ENCODE measurements around the gene INSYN2B.
"Not testable (repeated sequence)": the region's sequence is repeated elsewhere in the genome, so short reads cannot be mapped to it uniquely, and the experiment has no call there.

INSYN2B gene

GRCh38 chr5:169848792-169849191, 131.5 kb downstream of the INSYN2B start:
- DNase-seq (ENCODE audit: low read depth) = no peak

GRCh38 chr5:169848271-169848670, 132.0 kb downstream of the INSYN2B start:
- DNase-seq (ENCODE audit: low read depth) = no peak

GRCh38 chr5:169847519-169847918, 132.8 kb downstream of the INSYN2B start:
- no peak for DNase-seq (ENCODE audit: low read depth)

GRCh38 chr5:169842699-169843098, 137.6 kb downstream of the INSYN2B start:
- no peak for DNase-seq (ENCODE audit: low read depth)

- DNase-seq (ENCODE audit: low read depth) = no peak
Measured at GRCh38 chr5:169840405-169840804, 139.9 kb downstream of the INSYN2B start.

GRCh38 chr5:169838688-169839087, 141.6 kb downstream of the INSYN2B start:
- DNase-seq (ENCODE audit: low read depth) = no peak

- no peak for DNase-seq (ENCODE audit: low read depth)
Measured at GRCh38 chr5:169837686-169838085, 142.6 kb downstream of the INSYN2B start.

GRCh38 chr5:169836835-169837536, 143.3 kb downstream of the INSYN2B start:
- no peak for DNase-seq (ENCODE audit: low read depth)

GRCh38 chr5:169834540-169834939, 145.8 kb downstream of the INSYN2B start:
- DNase-seq (ENCODE audit: low read depth) = not testable (repeated sequence)

- DNase-seq (ENCODE audit: low read depth) = not testable (repeated sequence)
Measured at GRCh38 chr5:169833681-169834292, 146.5 kb downstream of the INSYN2B start.

- no peak for DNase-seq (ENCODE audit: low read depth)
Measured at GRCh38 chr5:169832845-169833244, 147.4 kb downstream of the INSYN2B start.

GRCh38 chr5:169832304-169832703, 148.0 kb downstream of the INSYN2B start:
- no peak for DNase-seq (ENCODE audit: low read depth)

GRCh38 chr5:169831331-169831730, 149.0 kb downstream of the INSYN2B start:
- DNase-seq (ENCODE audit: low read depth) = no peak

- no peak for DNase-seq (ENCODE audit: low read depth)
Measured at GRCh38 chr5:169828385-169828784, 151.9 kb downstream of the INSYN2B start.

- DNase-seq (ENCODE audit: low read depth) = no peak
Measured at GRCh38 chr5:169827769-169828168, 152.5 kb downstream of the INSYN2B start.

- no peak for DNase-seq (ENCODE audit: low read depth)
Measured at GRCh38 chr5:169826618-169827017, 153.7 kb downstream of the INSYN2B start.

GRCh38 chr5:169817031-169817430, 163.3 kb downstream of the INSYN2B start:
- DNase-seq (ENCODE audit: low read depth) = no peak

- DNase-seq (ENCODE audit: low read depth) = no peak
Measured at GRCh38 chr5:169814522-169814921, 165.8 kb downstream of the INSYN2B start.
